Parathyroid adenoma (tissue), 2 donors: Measurements from ENCODE around the gene SAMM50.
A peak's percentile ranks its signal among the peaks of the same experiment; 100 is the strongest.

Source experiments
- H2AFZ ChIP-seq: fragments of 300-600 bp; sonication (generic); one replicate; pipeline ENCODE4 v1.7.0; 2017; ENCODE audit warnings: antibody characterized with exemption, mild to moderate bottlenecking
- H3K27ac ChIP-seq: fragments of 300-600 bp; sonication (generic); one replicate; pipeline ENCODE4 v1.7.0; 2017
- H3K27me3 ChIP-seq: fragments of 300-600 bp; sonication (generic); one replicate; pipeline ENCODE4 v1.7.0; 2017; ENCODE audit warnings: low read length; ENCODE audit not compliant: control insufficient read depth, insufficient read depth
- H3K36me3 ChIP-seq: fragments of 300-600 bp; sonication (generic); one replicate; pipeline ENCODE4 v1.7.0; 2017; ENCODE audit warnings: low read length; ENCODE audit not compliant: control insufficient read depth, insufficient read depth
- H3K4me1 ChIP-seq: fragments of 300-600 bp; sonication (generic); one replicate; pipeline ENCODE4 v1.7.0; 2017; ENCODE audit warnings: control low read depth
- H3K4me2 ChIP-seq: fragments of 300-600 bp; sonication (generic); one replicate; pipeline ENCODE4 v1.7.0; 2017; ENCODE audit warnings: low read length
- H3K4me3 ChIP-seq: fragments of 300-600 bp; sonication (generic); one replicate; pipeline ENCODE4 v1.7.0; 2017; ENCODE audit warnings: low read depth, low read length
- H3K79me2 ChIP-seq: fragments of 300-600 bp; sonication (generic); one replicate; pipeline ENCODE4 v1.7.0; 2017; ENCODE audit warnings: control low read depth
- H3K9ac ChIP-seq: fragments of 300-600 bp; sonication (generic); one replicate; pipeline ENCODE4 v1.7.0; 2017; ENCODE audit warnings: mild to moderate bottlenecking
- H3K9me3 ChIP-seq: fragments of 300-600 bp; sonication (generic); one replicate; pipeline ENCODE4 v1.7.0; 2017; ENCODE audit warnings: low read length; ENCODE audit not compliant: control insufficient read depth
- TF ChIP-seq, protein P1 (sequence below): fragments of 300-600 bp; sonication (generic); IDR thresholded peaks from one replicate; pipeline ENCODE4 v1.7.0; 2017; ENCODE audit warnings: antibody characterized with exemption, mild to moderate bottlenecking
- donor health status: primary hyperparathyroidism.

SAMM50 gene

DNA sequence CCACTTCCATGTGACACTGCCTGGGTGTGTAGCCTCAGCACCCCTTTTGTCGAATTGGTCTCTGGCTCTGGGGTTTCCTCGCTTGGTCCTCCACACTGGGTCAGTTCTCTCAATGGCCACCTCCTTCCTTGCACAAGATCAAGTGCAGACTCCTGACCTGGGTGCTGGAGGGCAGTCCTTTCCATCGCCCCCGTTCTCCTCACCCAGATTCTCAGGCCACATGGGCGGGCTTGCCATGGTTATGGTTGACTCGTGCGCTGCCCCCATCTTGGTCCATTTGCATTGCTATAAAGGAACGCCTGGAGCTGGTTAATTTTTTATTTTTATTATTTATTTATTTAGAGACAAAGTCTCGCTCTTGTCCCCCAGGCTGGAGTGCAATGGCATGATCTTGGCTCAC, 63.4 kb downstream of the SAMM50 start:
- TF ChIP-seq, protein P1, sequence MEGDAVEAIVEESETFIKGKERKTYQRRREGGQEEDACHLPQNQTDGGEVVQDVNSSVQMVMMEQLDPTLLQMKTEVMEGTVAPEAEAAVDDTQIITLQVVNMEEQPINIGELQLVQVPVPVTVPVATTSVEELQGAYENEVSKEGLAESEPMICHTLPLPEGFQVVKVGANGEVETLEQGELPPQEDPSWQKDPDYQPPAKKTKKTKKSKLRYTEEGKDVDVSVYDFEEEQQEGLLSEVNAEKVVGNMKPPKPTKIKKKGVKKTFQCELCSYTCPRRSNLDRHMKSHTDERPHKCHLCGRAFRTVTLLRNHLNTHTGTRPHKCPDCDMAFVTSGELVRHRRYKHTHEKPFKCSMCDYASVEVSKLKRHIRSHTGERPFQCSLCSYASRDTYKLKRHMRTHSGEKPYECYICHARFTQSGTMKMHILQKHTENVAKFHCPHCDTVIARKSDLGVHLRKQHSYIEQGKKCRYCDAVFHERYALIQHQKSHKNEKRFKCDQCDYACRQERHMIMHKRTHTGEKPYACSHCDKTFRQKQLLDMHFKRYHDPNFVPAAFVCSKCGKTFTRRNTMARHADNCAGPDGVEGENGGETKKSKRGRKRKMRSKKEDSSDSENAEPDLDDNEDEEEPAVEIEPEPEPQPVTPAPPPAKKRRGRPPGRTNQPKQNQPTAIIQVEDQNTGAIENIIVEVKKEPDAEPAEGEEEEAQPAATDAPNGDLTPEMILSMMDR = no peak
- Histone ChIP-seq H3K9me3 (no peaks in the 10 kb centered on the region), H3K9ac (no peak overlapping the region), H2AFZ (no peak overlapping the region), H3K4me1 (no peaks in the 10 kb centered on the region), H3K27ac (no peak overlapping the region), H3K4me3 (no peak overlapping the region), H3K79me2 (no peaks in the 10 kb centered on the region), H3K36me3 (no peaks in the 10 kb centered on the region), H3K4me2 (no peak overlapping the region), H3K27me3 (no peaks in the 10 kb centered on the region)

DNA sequence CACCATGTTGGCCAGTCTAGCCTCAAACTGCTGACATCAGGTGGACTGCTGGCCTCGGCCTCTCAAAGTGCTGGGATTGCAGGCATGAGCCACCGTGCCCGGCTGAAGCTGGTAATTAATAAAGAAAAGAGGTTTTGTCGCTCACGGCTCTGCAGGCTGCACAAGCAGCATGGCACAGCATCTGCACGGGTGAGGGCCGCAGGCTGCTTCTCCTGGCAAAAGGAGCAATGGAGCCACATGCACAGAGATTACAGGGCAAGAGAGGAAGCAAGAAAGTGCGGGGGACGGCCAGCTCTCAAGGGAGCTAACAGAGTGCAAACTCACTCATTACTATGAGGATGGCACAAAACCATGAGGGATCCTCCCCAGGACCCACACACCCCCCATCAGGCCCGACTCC, 64.2 kb downstream of the SAMM50 start:
- H3K4me2 ChIP-seq = no peak overlapping the region
- H3K4me1 ChIP-seq = no peaks in the 10 kb centered on the region
- H3K27ac ChIP-seq = no peak overlapping the region
- no peaks in the 10 kb centered on the region for H3K36me3 ChIP-seq
- H3K9ac ChIP-seq = no peak overlapping the region
- no peaks in the 10 kb centered on the region for H3K27me3 ChIP-seq
- no peaks in the 10 kb centered on the region for H3K79me2 ChIP-seq
- H2AFZ ChIP-seq = no peak overlapping the region
- TF ChIP-seq, protein P1 = no peak
- H3K4me3 ChIP-seq = no peak overlapping the region
- no peaks in the 10 kb centered on the region for H3K9me3 ChIP-seq

DNA sequence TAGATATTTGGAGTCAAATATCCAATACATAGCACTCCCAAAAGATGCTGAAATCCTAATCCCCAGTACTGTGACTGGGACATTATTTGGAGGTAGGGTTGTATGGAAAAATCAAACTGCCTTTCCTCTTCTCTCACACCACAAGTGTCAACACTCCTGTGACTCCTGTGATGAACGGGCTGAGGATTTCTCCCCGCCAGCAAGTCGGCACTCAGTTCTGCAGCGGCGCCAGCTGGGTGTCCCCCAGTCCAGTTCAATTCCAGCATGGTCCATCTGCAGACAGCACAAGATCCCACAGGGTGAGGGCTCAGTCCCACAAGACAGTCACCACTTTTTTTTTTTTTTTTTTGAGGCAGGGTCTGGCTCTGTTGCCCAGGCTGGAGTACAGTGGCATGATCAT, 64.6 kb downstream of the SAMM50 start:
- Histone ChIP-seq H2AFZ (no peak overlapping the region), H3K4me1 (no peaks in the 10 kb centered on the region), H3K4me2 (no peak overlapping the region), H3K36me3 (no peaks in the 10 kb centered on the region), H3K9me3 (no peaks in the 10 kb centered on the region), H3K27ac (no peak overlapping the region), H3K27me3 (no peaks in the 10 kb centered on the region), H3K79me2 (no peaks in the 10 kb centered on the region), H3K9ac (no peak overlapping the region), H3K4me3 (no peak overlapping the region)
- TF ChIP-seq, protein P1 = no peak

DNA sequence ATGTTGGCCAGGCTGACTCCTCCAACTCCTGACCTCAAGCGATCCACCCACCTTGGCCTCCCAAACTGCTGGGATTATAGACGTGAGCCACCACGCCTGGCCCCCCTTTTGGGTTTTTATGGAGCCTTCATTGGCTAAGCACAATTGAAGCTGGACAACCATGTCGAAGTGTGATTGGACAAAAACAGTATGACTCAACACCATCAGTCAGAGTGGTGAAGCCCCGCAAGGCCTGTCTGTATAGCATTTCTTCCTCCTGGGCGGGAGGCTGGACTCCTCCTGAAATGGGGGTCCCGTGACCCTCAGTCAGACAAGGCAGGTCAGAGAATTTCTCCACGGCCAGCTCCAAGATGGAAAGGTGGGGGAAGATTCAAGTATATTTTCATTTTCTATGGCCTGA, 65.7 kb downstream of the SAMM50 start:
- no peaks in the 10 kb centered on the region for H3K36me3 ChIP-seq
- H3K79me2 ChIP-seq = no peaks in the 10 kb centered on the region
- H3K27me3 ChIP-seq = no peaks in the 10 kb centered on the region
- H3K27ac ChIP-seq = no peak overlapping the region
- TF ChIP-seq, protein P1 = no peak
- no peak overlapping the region for H3K4me3 ChIP-seq
- no peak overlapping the region for H2AFZ ChIP-seq
- no peak overlapping the region for H3K9ac ChIP-seq
- H3K4me1 ChIP-seq = no peaks in the 10 kb centered on the region
- no peak overlapping the region for H3K4me2 ChIP-seq
- H3K9me3 ChIP-seq = no peaks in the 10 kb centered on the region

DNA sequence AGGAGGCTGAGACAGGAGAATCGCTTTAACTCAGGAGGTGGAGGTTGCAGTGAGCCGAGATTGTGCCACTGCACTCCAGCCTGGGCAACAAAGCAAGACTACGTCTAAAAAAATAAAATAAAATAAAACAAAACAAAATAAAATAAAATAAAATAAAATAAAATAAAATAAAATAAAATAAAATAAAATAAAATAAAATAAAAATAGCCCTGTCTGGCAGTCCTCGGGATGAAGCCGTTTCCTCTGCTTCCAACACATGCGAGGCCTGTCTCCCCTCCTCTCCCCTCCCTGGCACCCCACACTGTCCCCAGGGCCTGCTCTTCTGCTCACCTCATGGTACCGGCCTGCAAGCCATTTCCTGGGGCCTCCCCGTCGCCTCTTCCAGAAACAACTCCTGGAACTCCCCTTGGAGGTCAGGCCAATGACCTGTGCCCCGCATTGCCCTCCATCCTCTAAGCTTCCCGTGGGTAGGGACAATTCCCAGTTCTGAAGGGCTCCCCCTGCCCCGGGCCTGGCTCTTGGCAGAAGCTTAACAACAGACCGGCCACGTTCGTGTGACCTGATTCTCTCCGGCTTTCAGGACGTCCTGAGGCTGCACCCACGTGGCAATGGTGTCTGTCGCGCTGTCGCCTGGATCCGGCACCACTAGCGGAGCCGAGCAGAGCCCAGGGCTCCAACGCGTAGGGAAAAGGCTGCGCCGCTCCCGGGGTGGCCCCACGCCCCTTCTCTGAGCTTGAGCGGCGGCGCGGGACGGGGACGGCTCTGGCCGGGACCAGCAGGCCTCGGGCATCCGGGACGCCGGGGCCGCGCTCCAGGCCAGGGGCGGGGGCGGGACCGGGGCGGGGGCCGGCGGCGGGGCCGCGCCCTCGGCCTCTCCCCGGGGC, 68.4 kb downstream of the SAMM50 start:
- Histone ChIP-seq H3K36me3 (no peaks in the 10 kb centered on the region), H3K4me3 (peak overlapping the region; percentile 59), H3K79me2 (no peaks in the 10 kb centered on the region), H3K9me3 (no peaks in the 10 kb centered on the region), H3K27me3 (no peaks in the 10 kb centered on the region), H3K4me2 (peak overlapping the region; percentile 77), H3K27ac (peak overlapping the region; percentile 53), H2AFZ (peak overlapping the region; percentile 94), H3K9ac (no peak overlapping the region), H3K4me1 (no peaks in the 10 kb centered on the region)
- TF ChIP-seq, protein P1 = no peak
